HEK293 (cell line): ENCODE data around the gene LGR5.

ENCODE experiments used
- CTCF ChIA-PET: fragments of 350-600 bp; formaldehyde crosslinking; extraction: SDS; loops from one replicate; lab custom pipeline; 2021; ENCODE audit warnings: antibody characterized with exemption; lab: Yijun Ruan, JAX
- POLR2A ChIA-PET: fragments of 300-600 bp; formaldehyde crosslinking; extraction: SDS; loops from one replicate; lab custom pipeline; 2020; ENCODE audit warnings: antibody characterized with exemption, inconsistent platforms; lab: Yijun Ruan, JAX
- H3K27ac ChIP-seq: fragments of 200-500 bp; sonication (Bioruptor generic); 2 replicates; pipeline ENCODE4 v1.5.1; 2014; ENCODE audit warnings: low read depth, low read length, control low read depth, inconsistent platforms; ENCODE audit errors: extremely low read depth
- H3K36me3 ChIP-seq, 2 experiments: fragments of 200-500 bp in 1 of 2; sonication (Bioruptor generic) in 1 of 2; 1 replicate in 1 of 2; 2 replicates in 1 of 2; pipeline ENCODE4 v1.5.1; 2014 to 2017; ENCODE audit warnings: inconsistent platforms in 2 of 2, low read length in 2 of 2; ENCODE audit not compliant: control insufficient read depth in 2 of 2, insufficient read depth in 1 of 2
- H3K4me1 ChIP-seq: fragments of 200-500 bp; sonication (Bioruptor generic); 2 replicates; pipeline ENCODE4 v1.5.1; 2014; ENCODE audit warnings: mild to moderate bottlenecking, low read length, inconsistent platforms; ENCODE audit not compliant: control insufficient read depth, insufficient read depth
- H3K4me3 ChIP-seq: 2 replicates; pipeline ENCODE4 v1.5.1; 2011; ENCODE audit warnings: low read depth, mild to moderate bottlenecking, control low read depth, low read length, moderate library complexity
- H3K9me3 ChIP-seq: fragments of 200-500 bp; sonication (Bioruptor generic); 2 replicates; pipeline ENCODE4 v1.5.1; 2014; ENCODE audit warnings: low read depth, low read length, inconsistent platforms; ENCODE audit not compliant: control insufficient read depth, insufficient read depth
- GLI2 ChIP-seq: fragments of 450-650 bp; formaldehyde crosslinking; IDR thresholded peaks from 2 replicates; pipeline ENCODE4; 2017; ENCODE audit warnings: missing biosample characterization, missing genetic modification characterization, low read depth, borderline replicate concordance
- GLIS1 ChIP-seq: fragments of 450-650 bp; formaldehyde crosslinking; IDR thresholded peaks from 2 replicates; pipeline ENCODE4 v1.5.1; 2016; ENCODE audit warnings: missing biosample characterization, missing genetic modification characterization
- KLF10 ChIP-seq: fragments of 450-650 bp; IDR thresholded peaks from 2 replicates; pipeline ENCODE4 v1.5.1; 2018; ENCODE audit warnings: missing biosample characterization, mild to moderate bottlenecking, missing genetic modification characterization
- MEIS1 ChIP-seq: sonication (generic); formaldehyde crosslinking; IDR thresholded peaks from 2 replicates; pipeline ENCODE4 v1.8.1; 2022; ENCODE audit warnings: missing genetic modification reagents, mild to moderate bottlenecking, borderline replicate concordance
- RBAK ChIP-seq: fragments of 450-650 bp; formaldehyde crosslinking; IDR thresholded peaks from 2 replicates; pipeline ENCODE4 v1.5.1; 2016; ENCODE audit warnings: missing biosample characterization, missing genetic modification characterization
- ZBTB21 ChIP-seq: fragments of 450-650 bp; formaldehyde crosslinking; IDR thresholded peaks from 2 replicates; pipeline ENCODE4 v1.5.1; 2017; ENCODE audit warnings: missing biosample characterization, missing genetic modification characterization
- ZNF114 ChIP-seq: fragments of 450-650 bp; formaldehyde crosslinking; IDR thresholded peaks from 2 replicates; pipeline ENCODE4 v1.5.0; 2017; ENCODE audit warnings: missing biosample characterization, missing genetic modification characterization
- ZNF175 ChIP-seq: fragments of 450-650 bp; formaldehyde crosslinking; IDR thresholded peaks from 2 replicates; pipeline ENCODE4 v1.5.1; 2016; ENCODE audit warnings: missing biosample characterization, missing genetic modification characterization
- ZNF24 ChIP-seq: fragments of 450-650 bp; formaldehyde crosslinking; IDR thresholded peaks from 2 replicates; pipeline ENCODE4 v1.5.1; 2016; ENCODE audit warnings: missing biosample characterization, missing genetic modification characterization
- ZNF391 ChIP-seq: fragments of 450-650 bp; formaldehyde crosslinking; IDR thresholded peaks from 2 replicates; pipeline ENCODE4 v1.5.1; 2016; ENCODE audit warnings: low read depth, missing biosample characterization, missing genetic modification characterization, borderline replicate concordance
- ZNF571 ChIP-seq: fragments of 450-650 bp; formaldehyde crosslinking; IDR thresholded peaks from 2 replicates; pipeline ENCODE4 v1.5.0; 2017; ENCODE audit warnings: missing biosample characterization, missing genetic modification characterization
- ZNF621 ChIP-seq: fragments of 450-650 bp; formaldehyde crosslinking; IDR thresholded peaks from 2 replicates; pipeline ENCODE4 v1.5.1; 2017; ENCODE audit warnings: missing biosample characterization, missing genetic modification characterization
- ZNF776 ChIP-seq: fragments of 450-650 bp; formaldehyde crosslinking; IDR thresholded peaks from 2 replicates; pipeline ENCODE4 v1.5.0; 2017; ENCODE audit warnings: missing biosample characterization, missing genetic modification characterization, borderline replicate concordance
- ZSCAN23 ChIP-seq: fragments of 450-650 bp; formaldehyde crosslinking; IDR thresholded peaks from 2 replicates; pipeline ENCODE4 v1.5.1; 2016; ENCODE audit warnings: missing biosample characterization, missing genetic modification characterization
- ZXDB ChIP-seq: fragments of 450-650 bp; formaldehyde crosslinking; IDR thresholded peaks from 2 replicates; pipeline ENCODE4 v1.5.1; 2016; ENCODE audit warnings: missing biosample characterization, missing genetic modification characterization
- TF ChIP-seq, protein P1 (sequence below): fragments of 450-650 bp; formaldehyde crosslinking; IDR thresholded peaks from 2 replicates; pipeline ENCODE4 v1.5.1; 2016; ENCODE audit warnings: missing biosample characterization, missing genetic modification characterization
- TF ChIP-seq, protein P2 (sequence below): sonication (generic); formaldehyde crosslinking; IDR thresholded peaks from 2 replicates; pipeline ENCODE4 v1.8.1; 2022; ENCODE audit warnings: mild to moderate bottlenecking, moderate library complexity, missing genetic modification reagents
- TF ChIP-seq, protein P3 (sequence below): fragments of 450-650 bp; formaldehyde crosslinking; IDR thresholded peaks from 2 replicates; pipeline ENCODE4 v1.5.1; 2016; ENCODE audit warnings: missing biosample characterization, missing genetic modification characterization
- TF ChIP-seq, protein P4 (sequence below): fragments of 450-650 bp; formaldehyde crosslinking; conservative IDR thresholded peaks from 2 replicates; pipeline ENCODE4 v1.5.1; 2016; ENCODE audit warnings: low read depth, missing biosample characterization, missing genetic modification characterization
- TF ChIP-seq, protein P5 (sequence below): fragments of 450-650 bp; formaldehyde crosslinking; IDR thresholded peaks from 2 replicates; pipeline ENCODE4 v1.5.1; 2017; ENCODE audit warnings: missing biosample characterization, missing genetic modification characterization

Gene LGR5

DNA sequence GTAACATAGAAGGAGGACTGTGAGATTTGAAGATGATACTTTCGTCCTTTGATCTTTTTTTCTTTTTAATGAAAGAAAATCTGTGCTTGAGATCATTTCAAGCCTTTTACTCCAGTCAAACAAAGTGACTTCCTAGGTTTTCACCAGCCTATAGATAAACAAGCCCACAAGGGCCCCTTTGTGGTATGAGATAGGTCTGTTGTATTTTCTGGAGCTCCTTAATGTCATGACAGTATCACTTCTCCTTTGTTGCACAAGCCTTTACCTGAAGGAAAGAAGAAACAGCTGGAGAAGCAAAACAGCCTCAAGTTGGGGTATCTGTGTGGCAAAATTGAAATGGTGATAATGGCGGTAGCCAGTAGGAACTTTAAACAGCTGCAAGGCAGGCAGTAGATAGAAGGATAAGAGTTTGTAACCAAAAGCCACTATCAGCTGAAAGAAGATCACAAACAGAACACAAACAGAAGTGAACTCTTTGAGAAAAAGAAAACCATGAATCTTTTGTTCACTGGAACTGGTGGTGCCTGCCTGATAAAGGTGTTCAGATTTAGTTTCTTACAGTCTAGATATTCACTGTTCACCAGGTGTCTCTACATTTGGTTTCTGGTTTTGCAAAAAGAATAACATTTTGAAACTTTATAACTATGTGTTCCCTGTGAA is 96.8 kb downstream of the LGR5 start:
- Histone ChIP-seq H3K4me1 (no peaks in the 10 kb centered on the region), H3K36me3 (no peaks in the 10 kb centered on the region; a peak in 2 of 3 replicates)
- TF ChIP-seq ZBTB21, result no peak
- no peak for TF ChIP-seq ZSCAN23 (tag by site-specific recombination)
- TF ChIP-seq ZNF24 (tag by site-specific recombination), result no peak
- TF ChIP-seq, protein P1, sequence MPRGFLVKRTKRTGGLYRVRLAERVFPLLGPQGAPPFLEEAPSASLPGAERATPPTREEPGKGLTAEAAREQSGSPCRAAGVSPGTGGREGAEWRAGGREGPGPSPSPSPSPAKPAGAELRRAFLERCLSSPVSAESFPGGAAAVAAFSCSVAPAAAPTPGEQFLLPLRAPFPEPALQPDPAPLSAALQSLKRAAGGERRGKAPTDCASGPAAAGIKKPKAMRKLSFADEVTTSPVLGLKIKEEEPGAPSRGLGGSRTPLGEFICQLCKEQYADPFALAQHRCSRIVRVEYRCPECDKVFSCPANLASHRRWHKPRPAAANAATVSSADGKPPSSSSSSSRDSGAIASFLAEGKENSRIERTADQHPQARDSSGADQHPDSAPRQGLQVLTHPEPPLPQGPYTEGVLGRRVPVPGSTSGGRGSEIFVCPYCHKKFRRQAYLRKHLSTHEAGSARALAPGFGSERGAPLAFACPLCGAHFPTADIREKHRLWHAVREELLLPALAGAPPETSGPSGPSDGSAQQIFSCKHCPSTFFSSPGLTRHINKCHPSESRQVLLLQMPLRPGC, result no peak
- TF ChIP-seq GLIS1 (tag by site-specific recombination), result no peak
- TF ChIP-seq KLF10 (tag by site-specific recombination), result no peak
- TF ChIP-seq, protein P2, sequence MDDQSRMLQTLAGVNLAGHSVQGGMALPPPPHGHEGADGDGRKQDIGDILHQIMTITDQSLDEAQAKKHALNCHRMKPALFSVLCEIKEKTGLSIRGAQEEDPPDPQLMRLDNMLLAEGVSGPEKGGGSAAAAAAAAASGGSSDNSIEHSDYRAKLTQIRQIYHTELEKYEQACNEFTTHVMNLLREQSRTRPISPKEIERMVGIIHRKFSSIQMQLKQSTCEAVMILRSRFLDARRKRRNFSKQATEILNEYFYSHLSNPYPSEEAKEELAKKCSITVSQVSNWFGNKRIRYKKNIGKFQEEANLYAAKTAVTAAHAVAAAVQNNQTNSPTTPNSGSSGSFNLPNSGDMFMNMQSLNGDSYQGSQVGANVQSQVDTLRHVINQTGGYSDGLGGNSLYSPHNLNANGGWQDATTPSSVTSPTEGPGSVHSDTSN, result no peak
- TF ChIP-seq ZNF621, result no peak
- TF ChIP-seq, protein P3, sequence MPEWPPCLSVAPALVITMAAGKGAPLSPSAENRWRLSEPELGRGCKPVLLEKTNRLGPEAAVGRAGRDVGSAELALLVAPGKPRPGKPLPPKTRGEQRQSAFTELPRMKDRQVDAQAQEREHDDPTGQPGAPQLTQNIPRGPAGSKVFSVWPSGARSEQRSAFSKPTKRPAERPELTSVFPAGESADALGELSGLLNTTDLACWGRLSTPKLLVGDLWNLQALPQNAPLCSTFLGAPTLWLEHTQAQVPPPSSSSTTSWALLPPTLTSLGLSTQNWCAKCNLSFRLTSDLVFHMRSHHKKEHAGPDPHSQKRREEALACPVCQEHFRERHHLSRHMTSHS (tag by site-specific recombination), result no peak
- TF ChIP-seq, protein P4, sequence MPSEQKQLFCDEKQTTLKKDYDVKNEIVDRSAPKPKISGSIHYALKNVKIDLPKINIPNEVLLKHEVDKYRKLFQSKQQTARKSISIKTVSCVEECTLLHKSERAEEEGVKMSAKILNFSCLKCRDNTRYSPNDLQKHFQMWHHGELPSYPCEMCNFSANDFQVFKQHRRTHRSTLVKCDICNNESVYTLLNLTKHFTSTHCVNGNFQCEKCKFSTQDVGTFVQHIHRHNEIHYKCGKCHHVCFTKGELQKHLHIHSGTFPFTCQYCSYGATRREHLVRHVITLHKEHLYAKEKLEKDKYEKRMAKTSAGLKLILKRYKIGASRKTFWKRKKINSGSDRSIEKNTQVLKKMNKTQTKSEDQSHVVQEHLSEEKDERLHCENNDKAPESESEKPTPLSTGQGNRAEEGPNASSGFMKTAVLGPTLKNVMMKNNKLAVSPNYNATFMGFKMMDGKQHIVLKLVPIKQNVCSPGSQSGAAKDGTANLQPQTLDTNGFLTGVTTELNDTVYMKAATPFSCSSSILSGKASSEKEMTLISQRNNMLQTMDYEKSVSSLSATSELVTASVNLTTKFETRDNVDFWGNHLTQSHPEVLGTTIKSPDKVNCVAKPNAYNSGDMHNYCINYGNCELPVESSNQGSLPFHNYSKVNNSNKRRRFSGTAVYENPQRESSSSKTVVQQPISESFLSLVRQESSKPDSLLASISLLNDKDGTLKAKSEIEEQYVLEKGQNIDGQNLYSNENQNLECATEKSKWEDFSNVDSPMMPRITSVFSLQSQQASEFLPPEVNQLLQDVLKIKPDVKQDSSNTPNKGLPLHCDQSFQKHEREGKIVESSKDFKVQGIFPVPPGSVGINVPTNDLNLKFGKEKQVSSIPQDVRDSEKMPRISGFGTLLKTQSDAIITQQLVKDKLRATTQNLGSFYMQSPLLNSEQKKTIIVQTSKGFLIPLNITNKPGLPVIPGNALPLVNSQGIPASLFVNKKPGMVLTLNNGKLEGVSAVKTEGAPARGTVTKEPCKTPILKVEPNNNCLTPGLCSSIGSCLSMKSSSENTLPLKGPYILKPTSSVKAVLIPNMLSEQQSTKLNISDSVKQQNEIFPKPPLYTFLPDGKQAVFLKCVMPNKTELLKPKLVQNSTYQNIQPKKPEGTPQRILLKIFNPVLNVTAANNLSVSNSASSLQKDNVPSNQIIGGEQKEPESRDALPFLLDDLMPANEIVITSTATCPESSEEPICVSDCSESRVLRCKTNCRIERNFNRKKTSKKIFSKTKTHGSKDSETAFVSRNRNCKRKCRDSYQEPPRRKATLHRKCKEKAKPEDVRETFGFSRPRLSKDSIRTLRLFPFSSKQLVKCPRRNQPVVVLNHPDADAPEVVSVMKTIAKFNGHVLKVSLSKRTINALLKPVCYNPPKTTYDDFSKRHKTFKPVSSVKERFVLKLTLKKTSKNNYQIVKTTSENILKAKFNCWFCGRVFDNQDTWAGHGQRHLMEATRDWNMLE, result no peak
- TF ChIP-seq, protein P5, sequence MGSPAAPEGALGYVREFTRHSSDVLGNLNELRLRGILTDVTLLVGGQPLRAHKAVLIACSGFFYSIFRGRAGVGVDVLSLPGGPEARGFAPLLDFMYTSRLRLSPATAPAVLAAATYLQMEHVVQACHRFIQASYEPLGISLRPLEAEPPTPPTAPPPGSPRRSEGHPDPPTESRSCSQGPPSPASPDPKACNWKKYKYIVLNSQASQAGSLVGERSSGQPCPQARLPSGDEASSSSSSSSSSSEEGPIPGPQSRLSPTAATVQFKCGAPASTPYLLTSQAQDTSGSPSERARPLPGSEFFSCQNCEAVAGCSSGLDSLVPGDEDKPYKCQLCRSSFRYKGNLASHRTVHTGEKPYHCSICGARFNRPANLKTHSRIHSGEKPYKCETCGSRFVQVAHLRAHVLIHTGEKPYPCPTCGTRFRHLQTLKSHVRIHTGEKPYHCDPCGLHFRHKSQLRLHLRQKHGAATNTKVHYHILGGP, result no peak
- no peak for TF ChIP-seq GLI2
- TF ChIP-seq ZXDB (tag by site-specific recombination), result no peak
- no peak for TF ChIP-seq ZNF114 (tag by site-specific recombination)
- no peak for TF ChIP-seq ZNF776 (tag by site-specific recombination)
- TF ChIP-seq ZNF571, result no peak
- no peak for TF ChIP-seq RBAK (tag by site-specific recombination)
- no peak for TF ChIP-seq ZNF175 (tag by site-specific recombination)
- no peak for TF ChIP-seq MEIS1 (CRISPR knock-in tag)
- no peak for TF ChIP-seq ZNF391 (tag by site-specific recombination)
- TF ChIP-seq, all 188 proteins: peak for 0
- Histone ChIP-seq H3K4me3 (no peak overlapping the region), H3K9me3 (no peaks in the 10 kb centered on the region), H3K27ac (no peak overlapping the region)
- ChIA-PET CTCF (no interaction called here), POLR2A (interaction anchor here (0.6 kb wide), 2 partner anchors 14 to 15 kb away, joined by 3 read pairs; no protein-coding TSS in a partner anchor)
